RWPE1 (cell line): Measurements from ENCODE around the gene YIPF2.

Experiments used
- CTCF ChIA-PET: fragments of 350-600 bp; sonication (Branson Sonifier 250); formaldehyde crosslinking; extraction: SDS; loops from one replicate; lab custom pipeline; 2021; lab: Yijun Ruan, JAX
- POLR2A ChIA-PET: fragments of 400-600 bp; formaldehyde crosslinking; extraction: SDS; loops from one replicate; lab custom pipeline; 2020; ENCODE audit warnings: antibody characterized with exemption; ENCODE audit not compliant: low non-redundant PET; lab: Yijun Ruan, JAX
- DNase-seq: peaks from one replicate; pipeline ENCODE4 v3.0.0; 2012; ENCODE audit warnings: low spot score
- H3K27ac ChIP-seq: fragments of 450-650 bp; 2 replicates; pipeline ENCODE4 v1.5.1; 2017
- TF ChIP-seq, protein P1 (sequence below): fragments of 450-650 bp; conservative IDR thresholded peaks from 2 replicates; pipeline ENCODE4 v1.5.1; 2017; ENCODE audit warnings: low read depth, mild to moderate bottlenecking

Gene YIPF2

DNA sequence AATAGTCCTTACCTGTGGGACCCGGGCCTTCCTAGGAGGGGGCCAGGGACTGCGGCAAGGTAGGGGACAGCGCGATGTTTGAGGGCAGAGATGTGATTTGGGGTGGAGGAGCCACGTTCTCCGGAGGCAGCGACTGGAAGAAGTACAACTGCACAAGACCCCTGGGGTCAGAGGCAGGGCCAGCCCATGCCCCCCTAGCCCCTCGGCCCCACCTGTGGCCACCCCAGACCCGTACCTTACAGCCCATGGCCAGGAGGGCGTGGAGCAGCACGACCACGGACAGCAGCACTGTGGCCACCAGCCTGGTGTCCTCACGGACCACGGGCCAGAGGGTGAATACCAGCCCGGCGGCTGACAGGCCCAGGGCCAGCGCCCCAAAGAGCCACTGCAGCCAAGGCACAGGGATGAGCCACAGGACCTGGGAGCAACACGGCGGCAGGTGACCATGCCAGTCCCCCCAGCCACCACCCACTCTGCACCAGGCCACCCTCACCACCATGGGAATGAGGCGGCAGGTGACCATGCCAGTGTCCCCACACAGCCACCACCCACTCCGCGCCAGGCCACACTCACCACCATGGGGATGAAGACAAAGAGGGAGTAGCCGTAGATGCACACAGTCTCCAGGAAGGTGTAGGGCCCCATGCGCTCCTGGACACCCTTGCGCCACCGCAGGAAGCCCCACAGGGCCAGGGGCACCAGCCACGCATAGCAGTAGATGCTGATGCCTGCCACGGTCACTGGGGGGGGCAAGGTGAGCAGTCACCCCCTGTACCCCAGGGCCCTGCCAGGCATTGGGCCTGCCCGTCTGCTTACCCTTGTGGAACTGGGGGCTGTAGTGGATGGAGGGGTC is 5.0 kb downstream of the YIPF2 start:
- TF ChIP-seq, protein P1, sequence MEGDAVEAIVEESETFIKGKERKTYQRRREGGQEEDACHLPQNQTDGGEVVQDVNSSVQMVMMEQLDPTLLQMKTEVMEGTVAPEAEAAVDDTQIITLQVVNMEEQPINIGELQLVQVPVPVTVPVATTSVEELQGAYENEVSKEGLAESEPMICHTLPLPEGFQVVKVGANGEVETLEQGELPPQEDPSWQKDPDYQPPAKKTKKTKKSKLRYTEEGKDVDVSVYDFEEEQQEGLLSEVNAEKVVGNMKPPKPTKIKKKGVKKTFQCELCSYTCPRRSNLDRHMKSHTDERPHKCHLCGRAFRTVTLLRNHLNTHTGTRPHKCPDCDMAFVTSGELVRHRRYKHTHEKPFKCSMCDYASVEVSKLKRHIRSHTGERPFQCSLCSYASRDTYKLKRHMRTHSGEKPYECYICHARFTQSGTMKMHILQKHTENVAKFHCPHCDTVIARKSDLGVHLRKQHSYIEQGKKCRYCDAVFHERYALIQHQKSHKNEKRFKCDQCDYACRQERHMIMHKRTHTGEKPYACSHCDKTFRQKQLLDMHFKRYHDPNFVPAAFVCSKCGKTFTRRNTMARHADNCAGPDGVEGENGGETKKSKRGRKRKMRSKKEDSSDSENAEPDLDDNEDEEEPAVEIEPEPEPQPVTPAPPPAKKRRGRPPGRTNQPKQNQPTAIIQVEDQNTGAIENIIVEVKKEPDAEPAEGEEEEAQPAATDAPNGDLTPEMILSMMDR, result no peak
- POLR2A ChIA-PET, result no interaction called here
- H3K27ac ChIP-seq, result peak overlapping the region; percentile 52
- no peak for DNase-seq
- CTCF ChIA-PET, result interaction anchor here (1.4 kb wide), 1 partner anchor 52 kb away, joined by 4 read pairs; no protein-coding TSS in a partner anchor

DNA sequence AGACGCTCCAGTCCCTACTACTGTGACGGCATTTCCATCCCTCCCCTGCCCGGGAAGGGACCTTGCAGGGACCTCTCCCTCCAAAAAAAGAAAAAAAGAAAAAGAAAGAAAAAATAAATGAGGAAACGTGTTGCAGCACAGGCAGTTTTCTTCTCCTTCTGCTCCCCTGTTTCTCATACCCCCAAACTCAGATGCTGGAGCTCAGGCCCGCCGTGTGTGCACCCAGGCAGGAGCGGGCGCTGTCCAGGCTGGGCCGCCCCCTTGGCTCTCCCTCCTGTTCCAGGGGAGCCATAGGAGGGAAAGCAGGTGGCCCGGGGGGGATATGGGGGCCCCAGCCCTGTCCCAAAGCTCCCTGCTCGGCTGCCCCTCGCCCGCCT is 5.8 kb downstream of the YIPF2 start:
- CTCF ChIA-PET, result interaction anchor here (0.7 kb wide), 1 partner anchor 12 kb away, joined by 3 read pairs; no protein-coding TSS in a partner anchor
- H3K27ac ChIP-seq, result peak overlapping the region; percentile 52
- TF ChIP-seq, protein P1, result no peak
- no peak for DNase-seq
- POLR2A ChIA-PET, result no interaction called here

DNA sequence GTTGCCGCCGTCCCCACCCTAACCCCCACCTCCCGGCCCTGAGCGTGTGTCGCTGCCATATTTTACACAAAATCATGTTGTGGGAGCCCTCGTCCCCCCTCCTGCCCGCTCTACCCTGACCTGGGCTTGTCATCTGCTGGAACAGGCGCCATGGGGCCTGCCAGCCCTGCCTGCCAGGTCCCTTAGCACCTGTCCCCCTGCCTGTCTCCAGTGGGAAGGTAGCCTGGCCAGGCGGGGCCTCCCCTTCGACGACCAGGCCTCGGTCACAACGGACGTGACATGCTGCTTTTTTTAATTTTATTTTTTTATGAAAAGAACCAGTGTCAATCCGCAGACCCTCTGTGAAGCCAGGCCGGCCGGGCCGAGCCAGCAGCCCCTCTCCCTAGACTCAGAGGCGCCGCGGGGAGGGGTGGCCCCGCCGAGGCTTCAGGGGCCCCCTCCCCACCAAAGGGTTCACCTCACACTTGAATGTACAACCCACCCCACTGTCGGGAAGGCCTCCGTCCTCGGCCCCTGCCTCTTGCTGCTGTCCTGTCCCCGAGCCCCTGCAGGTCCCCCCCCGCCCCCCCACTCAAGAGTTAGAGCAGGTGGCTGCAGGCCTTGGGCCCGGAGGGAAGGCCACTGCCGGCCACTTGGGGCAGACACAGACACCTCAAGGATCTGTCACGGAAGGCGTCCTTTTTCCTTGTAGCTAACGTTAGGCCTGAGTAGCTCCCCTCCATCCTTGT is 6.4 kb downstream of the YIPF2 start:
- TF ChIP-seq, protein P1, result no peak
- ChIA-PET CTCF (interaction anchor here (0.7 kb wide), 1 partner anchor 12 kb away, joined by 3 read pairs; no protein-coding TSS in a partner anchor), POLR2A (interaction anchor here (0.5 kb wide), 1 partner anchor 404 kb away, joined by 3 read pairs; no protein-coding TSS in a partner anchor)
- DNase-seq, result no peak
- H3K27ac ChIP-seq, result peak overlapping the region; percentile 52

DNA sequence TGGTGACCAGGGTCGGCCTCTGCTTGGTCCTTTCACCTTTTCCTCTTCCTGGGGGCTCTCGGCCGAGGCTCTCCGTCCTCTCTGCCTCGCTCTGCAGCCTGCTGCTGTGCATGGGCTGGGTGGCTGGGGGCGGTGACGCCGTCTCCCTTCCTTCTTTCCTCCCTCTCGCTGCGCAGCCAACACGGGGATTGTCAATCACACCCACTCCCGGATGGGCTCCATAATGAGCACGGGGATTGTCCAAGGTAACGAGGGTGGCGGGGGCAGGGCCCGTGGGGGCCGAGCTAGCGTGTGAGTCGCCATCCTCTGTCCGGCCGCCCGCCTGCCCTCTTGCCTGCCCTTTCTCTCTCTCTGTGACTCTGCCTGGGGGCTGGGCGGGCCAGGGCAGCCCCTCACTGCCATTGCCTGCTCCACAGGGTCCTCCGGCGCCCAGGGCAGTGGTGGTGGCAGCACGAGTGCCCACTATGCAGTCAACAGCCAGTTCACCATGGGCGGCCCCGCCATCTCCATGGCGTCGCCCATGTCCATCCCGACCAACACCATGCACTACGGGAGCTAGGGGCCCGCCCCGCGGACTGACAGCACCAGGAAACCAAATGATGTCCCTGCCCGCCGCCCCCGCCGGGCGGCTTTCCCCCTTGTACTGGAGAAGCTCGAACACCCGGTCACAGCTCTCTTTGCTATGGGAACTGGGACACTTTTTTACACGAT is 7.1 kb downstream of the YIPF2 start:
- DNase-seq, result no peak
- TF ChIP-seq, protein P1, result no peak
- CTCF ChIA-PET, result no interaction called here
- POLR2A ChIA-PET, result interaction anchor here (0.5 kb wide), 1 partner anchor 405 kb away, joined by 3 read pairs; no protein-coding TSS in a partner anchor
- peak overlapping the region; percentile 52 for H3K27ac ChIP-seq

DNA sequence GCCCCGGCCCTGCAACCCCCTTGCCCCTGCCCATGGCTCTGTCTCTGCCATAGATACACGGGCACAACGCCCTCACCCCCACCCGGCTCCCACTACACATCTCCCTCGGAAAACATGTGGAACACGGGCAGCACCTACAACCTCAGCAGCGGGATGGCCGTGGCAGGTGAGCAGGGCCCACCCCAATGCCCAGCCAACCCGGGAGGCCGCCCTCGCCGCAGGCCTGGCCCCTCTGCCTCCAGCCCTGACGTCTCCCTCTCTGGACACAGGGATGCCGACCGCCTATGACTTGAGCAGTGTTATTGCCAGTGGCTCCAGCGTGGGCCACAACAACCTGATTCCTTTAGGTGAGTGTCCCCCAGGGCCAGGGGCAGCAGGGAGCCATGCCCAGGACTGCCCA is 7.7 kb downstream of the YIPF2 start:
- CTCF ChIA-PET, result no interaction called here
- H3K27ac ChIP-seq, result peak overlapping the region; percentile 52
- TF ChIP-seq, protein P1, result no peak
- no peak for DNase-seq
- POLR2A ChIA-PET, result no interaction called here

DNA sequence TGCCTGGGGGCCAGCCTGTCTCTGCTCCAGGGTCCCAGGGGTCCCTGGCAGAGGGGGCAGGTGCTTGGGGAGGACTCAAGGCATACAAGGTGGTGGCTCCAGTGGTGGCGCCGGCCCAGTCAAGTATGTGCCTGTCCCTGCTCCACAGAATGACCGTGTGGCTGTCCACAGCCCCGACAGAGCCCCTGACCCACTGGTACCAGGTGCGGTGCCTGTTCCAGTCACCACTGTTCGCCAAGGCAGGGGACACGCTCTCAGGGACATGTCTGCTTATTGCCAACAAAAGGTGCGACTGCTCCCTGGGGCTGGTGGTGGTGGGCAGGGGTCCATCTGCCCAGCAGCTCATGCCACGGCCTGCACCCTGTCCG is 8.2 kb downstream of the YIPF2 start:
- peak overlapping the region; percentile 52 for H3K27ac ChIP-seq
- TF ChIP-seq, protein P1, result no peak
- POLR2A ChIA-PET, result no interaction called here
- CTCF ChIA-PET, result no interaction called here
- no peak for DNase-seq
